Natural killer cell (primary cell): ENCODE results near the gene GORASP2. TPM values are rescaled to one million over a fixed set of nuclear protein-coding genes. Genes with fewer than 3 reads are reported as not detected.

Experiments used
- ATAC-seq, 3 donors: fragments of 150-1000 bp in 2 of 3; fragments of 200-7000 bp in 1 of 3; cut with Tn5 transposase; 1 replicate in 1 of 3; 2 replicates in 2 of 3; pipeline ENCODE4 v1.10.0; 2021; ENCODE audit warnings: mild to moderate bottlenecking in 2 of 3, moderate library complexity in 2 of 3
- DNase-seq, 2 donors: peaks; one replicate each; pipeline versions ENCODE4 v3.0.0 to v3.0.0-alpha.2; 2013 to 2021; ENCODE audit warnings: mixed read lengths in 1 of 2
- H3K27ac ChIP-seq: one replicate; pipeline ENCODE4 v1.5.1; 2013; ENCODE audit warnings: mild to moderate bottlenecking, low read length
- H3K27me3 ChIP-seq: one replicate; pipeline ENCODE4 v1.6.1; 2013; ENCODE audit warnings: low read length; ENCODE audit not compliant: control insufficient read depth, insufficient read depth
- H3K36me3 ChIP-seq: one replicate; pipeline ENCODE4 v1.6.1; 2013; ENCODE audit warnings: low read length; ENCODE audit not compliant: control insufficient read depth, insufficient read depth
- H3K4me1 ChIP-seq: one replicate; pipeline ENCODE4 v1.6.1; 2013; ENCODE audit warnings: low read length; ENCODE audit not compliant: control insufficient read depth, insufficient read depth
- H3K4me3 ChIP-seq: one replicate; pipeline ENCODE4 v1.5.1; 2013; ENCODE audit warnings: low read length
- H3K9me3 ChIP-seq: one replicate; pipeline ENCODE4 v1.6.1; 2013; ENCODE audit warnings: low read length; ENCODE audit not compliant: control insufficient read depth, insufficient read depth
- H3K27ac Mint-ChIP-seq, 2 donors: one replicate each; pipeline ENCODE4 v1.8.0; 2022; ENCODE audit warnings: mild to moderate bottlenecking in 2 of 2, mixed read lengths in 2 of 2, moderate library complexity in 1 of 2
- H3K27me3 Mint-ChIP-seq, 2 donors: one replicate each; pipeline ENCODE4 v1.8.0; 2022; ENCODE audit warnings: low read depth in 2 of 2, mixed read lengths in 2 of 2
- H3K36me3 Mint-ChIP-seq: one replicate; pipeline ENCODE4 v1.8.0; 2022; ENCODE audit warnings: mixed read lengths
- H3K4me1 Mint-ChIP-seq, 2 donors: one replicate each; pipeline ENCODE4 v1.8.0; 2022; ENCODE audit warnings: mixed read lengths in 2 of 2
- H3K4me3 Mint-ChIP-seq: one replicate; pipeline ENCODE4 v1.8.0; 2022; ENCODE audit warnings: mild to moderate bottlenecking, moderate library complexity, mixed read lengths
- H3K9me3 Mint-ChIP-seq, 2 donors: one replicate each; pipeline ENCODE4 v1.8.0; 2022; ENCODE audit warnings: mixed read lengths in 2 of 2
- WGBS: methylation state at CpG from one replicate; pipeline ENCODE4 v1.1.7; 2013; ENCODE audit warnings: missing lambda C conversion rate; ENCODE audit not compliant: insufficient coverage; 5-methylcytosine and 5-hydroxymethylcytosine counted together
- intact Hi-C: fragments of 100-400 bp; cut with micrococcal nuclease; formaldehyde crosslinking; loops from one replicate; pipeline ENCODE4 v1.14.2; 2022
- total RNA-seq, 4 donors: library from RNA; stranded (reverse); fragments of 120-200 nt in 1 of 4; gene quantifications; one replicate each; pipeline versions ENCODE4 v1.2.3 to v1.2.4, GENCODE V29; 2013 to 2022
- TF ChIP-seq, protein P1 (sequence below): fragments of 200-600 bp; IDR thresholded peaks from one replicate; pipeline ENCODE4 v1.8.0; 2022; ENCODE audit warnings: antibody characterized with exemption

GORASP2 gene
- total RNA-seq, 3 donors from 2014 or later (not counting 1 experiment from before 2014, with no cell fraction given) = 75.3 to 94.5 (median 80.3) TPM

- Mint-ChIP-seq H3K27me3 (no peaks in the 10 kb centered on the region), H3K9me3 (no peaks in the 10 kb centered on the region), H3K4me3 (no peak overlapping the region), H3K27ac (no peak overlapping the region), H3K4me1 (peaks cover 26 to 29% of the 10 kb centered on the region in 2 donors), H3K36me3 (no peaks in the 10 kb centered on the region)
- intact Hi-C loops = loop anchor here (5.0 kb wide), 2 partner anchors 1344 to 1631 kb away; partner anchors contain the start of genes PDK1 and PPIG
- no peak for ATAC-seq
- Histone ChIP-seq H3K9me3 (peaks cover 4% of the 10 kb centered on the region), H3K36me3 (no peaks in the 10 kb centered on the region), H3K27ac (no peak overlapping the region), H3K27me3 (no peaks in the 10 kb centered on the region), H3K4me1 (peaks cover 17% of the 10 kb centered on the region), H3K4me3 (no peak overlapping the region)
- TF ChIP-seq, protein P1, sequence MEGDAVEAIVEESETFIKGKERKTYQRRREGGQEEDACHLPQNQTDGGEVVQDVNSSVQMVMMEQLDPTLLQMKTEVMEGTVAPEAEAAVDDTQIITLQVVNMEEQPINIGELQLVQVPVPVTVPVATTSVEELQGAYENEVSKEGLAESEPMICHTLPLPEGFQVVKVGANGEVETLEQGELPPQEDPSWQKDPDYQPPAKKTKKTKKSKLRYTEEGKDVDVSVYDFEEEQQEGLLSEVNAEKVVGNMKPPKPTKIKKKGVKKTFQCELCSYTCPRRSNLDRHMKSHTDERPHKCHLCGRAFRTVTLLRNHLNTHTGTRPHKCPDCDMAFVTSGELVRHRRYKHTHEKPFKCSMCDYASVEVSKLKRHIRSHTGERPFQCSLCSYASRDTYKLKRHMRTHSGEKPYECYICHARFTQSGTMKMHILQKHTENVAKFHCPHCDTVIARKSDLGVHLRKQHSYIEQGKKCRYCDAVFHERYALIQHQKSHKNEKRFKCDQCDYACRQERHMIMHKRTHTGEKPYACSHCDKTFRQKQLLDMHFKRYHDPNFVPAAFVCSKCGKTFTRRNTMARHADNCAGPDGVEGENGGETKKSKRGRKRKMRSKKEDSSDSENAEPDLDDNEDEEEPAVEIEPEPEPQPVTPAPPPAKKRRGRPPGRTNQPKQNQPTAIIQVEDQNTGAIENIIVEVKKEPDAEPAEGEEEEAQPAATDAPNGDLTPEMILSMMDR = no peak
- WGBS = 92% methylated on average over 2 of the region's 3 CpGs
- DNase-seq = no peak
Measured at GRCh38 chr2:170925923-170926322, 3.1 kb upstream of the GORASP2 start.

DNA sequence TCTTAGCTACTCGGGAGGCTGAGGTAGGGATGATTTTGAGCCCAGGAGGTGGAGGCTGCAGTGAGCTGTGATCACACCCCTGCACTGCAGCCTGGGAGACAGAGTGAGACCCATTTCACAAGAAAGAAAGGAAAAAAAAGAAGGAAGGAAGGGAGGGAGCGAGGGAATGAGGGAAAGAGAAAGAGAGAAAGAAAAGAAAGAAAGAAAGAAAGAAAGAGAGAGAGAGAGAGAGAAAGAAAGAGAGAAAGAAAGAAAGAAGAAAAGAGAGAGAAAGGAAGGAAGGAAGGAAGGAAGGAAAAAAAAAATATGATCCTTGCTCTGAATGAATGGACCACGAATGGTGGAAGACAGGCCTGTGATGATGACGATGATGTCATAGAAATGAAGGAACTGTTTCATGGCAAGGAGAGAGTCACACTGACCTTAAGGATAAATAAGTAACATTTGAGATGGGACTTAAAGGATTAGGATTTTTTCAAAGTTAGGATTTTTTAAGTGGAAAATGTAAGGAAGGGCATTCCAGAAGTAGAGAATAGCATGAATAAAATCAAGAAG is 2.2 kb upstream of the GORASP2 start:
- ATAC-seq (no peak), DNase-seq (no peak)
- no peaks in the 10 kb centered on the region for H3K36me3 Mint-ChIP-seq
- intact Hi-C loops = loop anchor here (5.0 kb wide), 2 partner anchors 1345 to 1630 kb away; partner anchors contain the start of genes PDK1 and PPIG
- Histone ChIP-seq H3K9me3 (peaks cover 4% of the 10 kb centered on the region), H3K27ac (no peak overlapping the region), H3K27me3 (no peaks in the 10 kb centered on the region), H3K4me1 (peaks cover 17% of the 10 kb centered on the region), H3K4me3 (no peak overlapping the region), H3K36me3 (no peaks in the 10 kb centered on the region)
- 94% methylated on average over 4 of the region's 4 CpGs for WGBS
- no peaks in the 10 kb centered on the region for H3K9me3 Mint-ChIP-seq
- no peaks in the 10 kb centered on the region for H3K27me3 Mint-ChIP-seq
- H3K4me3 Mint-ChIP-seq = peak overlapping the region; percentile 58
- H3K4me1 Mint-ChIP-seq = peaks cover 32 to 37% of the 10 kb centered on the region in 2 donors
- TF ChIP-seq, protein P1 = no peak
- H3K27ac Mint-ChIP-seq = peak overlapping the region; percentile 10 to 23

GRCh38 chr2:170928036-170928823 is 823 bp upstream of the GORASP2 start:
- peaks cover 39 to 48% of the 10 kb centered on the region in 2 donors for H3K4me1 Mint-ChIP-seq
- no peaks in the 10 kb centered on the region for H3K36me3 Mint-ChIP-seq
- peak overlapping the region; percentile 93 to 94 for H3K27ac Mint-ChIP-seq
- TF ChIP-seq, protein P1 = no peak
- no peaks in the 10 kb centered on the region for H3K9me3 Mint-ChIP-seq
- DNase-seq (no peak), ATAC-seq (no peak)
- H3K4me1 ChIP-seq = peaks cover 17% of the 10 kb centered on the region
- 89% methylated on average over 13 of the region's 17 CpGs for WGBS
- H3K9me3 ChIP-seq = peaks cover 4% of the 10 kb centered on the region
- H3K27me3 ChIP-seq = no peaks in the 10 kb centered on the region
- H3K36me3 ChIP-seq = no peaks in the 10 kb centered on the region
- H3K27ac ChIP-seq = peak overlapping the region; percentile 81
- H3K4me3 ChIP-seq = no peak overlapping the region
- intact Hi-C loops = loop anchor here (1.0 to 5.0 kb wide), 6 partner anchors 159 to 1629 kb away; partner anchors contain the start of genes DCAF17, PDK1 and PPIG
- no peaks in the 10 kb centered on the region for H3K27me3 Mint-ChIP-seq
- peak overlapping the region; percentile 93 for H3K4me3 Mint-ChIP-seq
